ENCODE results near the gene CHRM5.
"Not testable (repeated sequence)": the region's sequence is repeated elsewhere in the genome, so short reads cannot be mapped to it uniquely, and the experiment has no call there.

CHRM5 gene

GRCh38 chr15:34043813-34044212 is 75.5 kb downstream of the CHRM5 start:
- DNase-seq, result no peak

GRCh38 chr15:34046471-34047145 is 78.3 kb downstream of the CHRM5 start:
- DNase-seq, result no peak

GRCh38 chr15:34047893-34048775 is 79.8 kb downstream of the CHRM5 start:
- DNase-seq, result no peak

- DNase-seq, result peak; percentile 76
Observed at GRCh38 chr15:34049112-34049511, 80.8 kb downstream of the CHRM5 start.

GRCh38 chr15:34050385-34050784 is 82.1 kb downstream of the CHRM5 start:
- DNase-seq, result not testable (repeated sequence)

GRCh38 chr15:34054081-34054707 is 85.9 kb downstream of the CHRM5 start:
- no peak for DNase-seq

GRCh38 chr15:34055868-34056595 is 87.7 kb downstream of the CHRM5 start:
- DNase-seq, result peak; percentile 91

GRCh38 chr15:34056911-34057310 is 88.6 kb downstream of the CHRM5 start:
- peak; percentile 18 for DNase-seq

- DNase-seq, result no peak
Observed at GRCh38 chr15:34059476-34059875, 91.2 kb downstream of the CHRM5 start.

- no peak for DNase-seq
Observed at GRCh38 chr15:34059946-34060345, 91.6 kb downstream of the CHRM5 start.

GRCh38 chr15:34064438-34064837 is 96.1 kb downstream of the CHRM5 start:
- DNase-seq, result no peak

GRCh38 chr15:34065261-34065660 is 97.0 kb downstream of the CHRM5 start:
- DNase-seq, result no peak

- DNase-seq, result no peak
Observed at GRCh38 chr15:34065941-34066340, 97.6 kb downstream of the CHRM5 start.

- no peak for DNase-seq
Observed at GRCh38 chr15:34070003-34070402, 101.7 kb downstream of the CHRM5 start.

- DNase-seq, result no peak
Observed at GRCh38 chr15:34076785-34077184, 108.5 kb downstream of the CHRM5 start.

GRCh38 chr15:34078900-34079299 is 110.6 kb downstream of the CHRM5 start:
- no peak for DNase-seq

- no peak for DNase-seq
Observed at GRCh38 chr15:34079904-34080303, 111.6 kb downstream of the CHRM5 start.

GRCh38 chr15:34084086-34084485 is 115.8 kb downstream of the CHRM5 start:
- DNase-seq, result no peak

- DNase-seq, result no peak
Observed at GRCh38 chr15:34085746-34086145, 117.4 kb downstream of the CHRM5 start.

- DNase-seq, result no peak
Observed at GRCh38 chr15:34099914-34100313, 131.6 kb downstream of the CHRM5 start.

- DNase-seq, result peak; percentile 99
Observed at GRCh38 chr15:34101366-34102174, 133.3 kb downstream of the CHRM5 start, which contains the start of the genes EMC7 and PGBD4. EMC7 (minus strand) TSS chr15:34101862; CDS start chr15:34101839, 23 bp downstream. PGBD4 (plus strand) TSS chr15:34102083; CDS start chr15:34102532, 449 bp downstream.

Measured in fibroblast of skin of right quadriceps (primary cell).